LNCAP (cell line): ENCODE data around the gene IFRD2.
A peak's percentile ranks its signal among the peaks of the same experiment; 100 is the strongest.

Experiments
- CTCF ChIP-seq: fragments of 450-650 bp; IDR thresholded peaks from 2 replicates; pipeline ENCODE4 v1.5.1; 2017; ENCODE audit warnings: mild to moderate bottlenecking

IFRD2 gene

GRCh38 chr3:50326182-50326541 is 33.9 kb upstream of the IFRD2 start:
- TF ChIP-seq CTCF, result no peak

GRCh38 chr3:50325497-50326181 is 33.4 kb upstream of the IFRD2 start:
- no peak for TF ChIP-seq CTCF

- TF ChIP-seq CTCF, result no peak
Measured at GRCh38 chr3:50325113-50325480, 32.9 kb upstream of the IFRD2 start.

GRCh38 chr3:50324351-50325112 is 32.3 kb upstream of the IFRD2 start:
- peak; percentile 91 for TF ChIP-seq CTCF

- no peak for TF ChIP-seq CTCF
Measured at GRCh38 chr3:50323614-50324199, 31.5 kb upstream of the IFRD2 start.

- no peak for TF ChIP-seq CTCF
Measured at GRCh38 chr3:50323092-50323600, 30.9 kb upstream of the IFRD2 start.

- TF ChIP-seq CTCF, result no peak
Measured at GRCh38 chr3:50322386-50323091, 30.3 kb upstream of the IFRD2 start, which contains the start of gene HYAL2. HYAL2 (minus strand) TSS chr3:50322745; CDS start chr3:50320489, 2,256 bp downstream.
